Activated T-helper 1 cell treated with anti-CD3 and anti-CD28 coated beads, Interleukin-2, amount 50 U/mL, for 16 hours (primary cell): ENCODE measurements around the gene SLC16A3.
"Not testable (repeated sequence)": the region's sequence is repeated elsewhere in the genome, so short reads cannot be mapped to it uniquely, and the experiment has no call there.

ENCODE experiments used
- DNase-seq, 2 donors: peaks; one replicate each; pipeline ENCODE4 v3.0.0-alpha.2; 2020; ENCODE audit warnings: low read depth in 1 of 2, low spot score in 1 of 2

The SLC16A3 gene

GRCh38 chr17:82259972-82260961 is 31.4 kb downstream of the SLC16A3 start:
- not testable (repeated sequence) for DNase-seq

GRCh38 chr17:82262344-82262743 is 33.5 kb downstream of the SLC16A3 start:
- DNase-seq, result no peak

- DNase-seq, result no peak
Observed at GRCh38 chr17:82263641-82264040, 34.8 kb downstream of the SLC16A3 start.

GRCh38 chr17:82266142-82266541 is 37.3 kb downstream of the SLC16A3 start:
- no peak for DNase-seq

GRCh38 chr17:82267575-82268379 is 38.9 kb downstream of the SLC16A3 start:
- no peak for DNase-seq

- DNase-seq, result no peak
Observed at GRCh38 chr17:82269138-82269881, 40.5 kb downstream of the SLC16A3 start.

GRCh38 chr17:82269882-82270500 is 41.1 kb downstream of the SLC16A3 start:
- no peak for DNase-seq

GRCh38 chr17:82270651-82271050 is 41.8 kb downstream of the SLC16A3 start:
- DNase-seq, result no peak

- DNase-seq, result no peak
Observed at GRCh38 chr17:82271401-82271800, 42.6 kb downstream of the SLC16A3 start.

- peak in 1 of 2 donors; percentile 14 for DNase-seq
Observed at GRCh38 chr17:82272495-82273326, 43.9 kb downstream of the SLC16A3 start.

- DNase-seq, result peak; percentile 86 to 87
Observed at GRCh38 chr17:82273327-82274133, 44.7 kb downstream of the SLC16A3 start, which contains the start of gene CSNK1D. TSS of gene CSNK1D (minus strand) at chr17:82273700. CDS start at chr17:82273381, 319 bp downstream.

- DNase-seq, result no peak
Observed at GRCh38 chr17:82274134-82275020, 45.5 kb downstream of the SLC16A3 start.

GRCh38 chr17:82275326-82275725 is 46.5 kb downstream of the SLC16A3 start:
- DNase-seq, result no peak

- no peak for DNase-seq
Observed at GRCh38 chr17:82276938-82277337, 48.1 kb downstream of the SLC16A3 start.

- DNase-seq, result no peak
Observed at GRCh38 chr17:82277851-82278250, 49.0 kb downstream of the SLC16A3 start.

- DNase-seq, result no peak
Observed at GRCh38 chr17:82278308-82278707, 49.5 kb downstream of the SLC16A3 start.

- no peak for DNase-seq
Observed at GRCh38 chr17:82278786-82279391, 50.0 kb downstream of the SLC16A3 start.
